Measurements from ENCODE around the gene CRY1.
"Not testable (repeated sequence)": the region's sequence is repeated elsewhere in the genome, so short reads cannot be mapped to it uniquely, and the experiment has no call there.

The CRY1 gene

DNA sequence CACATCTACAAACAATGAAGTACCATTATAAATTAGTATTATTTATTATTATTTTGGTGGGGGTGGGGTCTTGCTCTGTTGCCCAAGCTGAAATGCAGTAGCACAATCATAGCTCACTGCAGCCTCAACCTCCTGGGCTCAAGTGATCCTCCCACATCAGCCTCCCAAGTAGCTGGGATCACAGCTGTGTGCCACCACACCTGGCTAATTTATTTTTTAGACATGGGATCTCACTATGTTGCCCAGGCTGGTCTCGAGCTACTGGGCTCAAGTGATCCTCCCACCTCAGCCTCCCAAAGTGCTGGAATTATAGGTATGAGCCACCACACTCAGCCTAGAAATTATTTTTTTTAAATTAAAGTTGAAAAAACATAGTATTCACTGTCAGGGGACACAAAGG, 15.0 kb upstream of the CRY1 start:
- not testable (repeated sequence) for DNase-seq

DNA sequence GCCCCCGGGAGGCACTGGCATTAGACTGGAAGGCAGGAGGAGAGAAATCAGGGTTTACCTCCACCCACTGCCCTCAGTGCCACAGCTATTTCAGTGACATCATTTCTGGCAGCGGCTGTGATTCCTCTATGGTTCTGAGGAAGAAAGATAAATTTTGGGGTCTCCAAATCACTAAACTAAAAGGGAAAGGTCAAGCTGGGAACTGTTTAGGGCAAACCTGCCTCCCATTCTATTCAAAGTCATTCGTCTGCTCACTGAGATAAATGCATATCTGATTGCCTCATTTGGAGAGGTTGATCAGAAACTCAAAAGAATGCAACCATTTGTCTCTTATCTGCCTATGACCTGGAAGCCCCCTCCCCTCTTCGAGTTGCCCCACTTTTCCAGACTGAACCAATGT, 14.0 kb upstream of the CRY1 start:
- no peak for DNase-seq

DNA sequence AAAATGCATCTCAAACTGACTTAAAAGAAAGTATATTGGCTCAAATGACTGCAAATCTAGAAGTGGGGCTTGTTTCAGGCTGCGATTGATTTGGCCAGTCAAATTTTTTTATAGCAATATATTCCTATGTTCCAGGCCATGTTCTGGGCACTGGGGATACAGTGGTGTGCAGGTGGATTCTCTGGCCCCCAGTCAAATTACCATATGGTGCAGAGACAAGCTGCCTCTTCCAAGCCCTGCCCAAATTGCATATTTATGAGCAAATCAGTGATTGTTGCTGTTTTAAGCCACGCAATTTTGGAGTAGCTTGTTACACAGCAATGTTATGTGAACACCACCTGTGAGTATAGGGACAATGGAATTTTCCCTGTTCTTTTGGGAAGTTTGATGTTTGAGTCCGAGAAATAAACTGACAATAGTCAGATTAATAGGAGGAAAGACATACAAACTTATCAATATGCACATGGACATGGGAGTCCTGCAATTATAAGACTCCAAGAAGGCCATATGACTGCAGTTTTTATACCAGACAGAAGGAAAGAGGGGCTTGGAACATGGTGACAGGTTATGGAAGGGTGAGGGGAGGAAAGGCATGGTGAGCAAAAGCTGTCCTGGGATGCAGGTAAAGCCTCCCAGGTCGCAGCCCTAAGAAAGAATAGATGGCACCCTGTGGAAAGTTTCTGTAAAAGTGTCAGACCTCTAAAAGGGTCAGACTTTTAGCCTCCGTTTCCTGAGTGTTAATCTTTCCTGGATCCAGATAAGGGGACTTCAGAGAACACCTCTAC, 13.1 kb upstream of the CRY1 start:
- DNase-seq: no peak

DNA sequence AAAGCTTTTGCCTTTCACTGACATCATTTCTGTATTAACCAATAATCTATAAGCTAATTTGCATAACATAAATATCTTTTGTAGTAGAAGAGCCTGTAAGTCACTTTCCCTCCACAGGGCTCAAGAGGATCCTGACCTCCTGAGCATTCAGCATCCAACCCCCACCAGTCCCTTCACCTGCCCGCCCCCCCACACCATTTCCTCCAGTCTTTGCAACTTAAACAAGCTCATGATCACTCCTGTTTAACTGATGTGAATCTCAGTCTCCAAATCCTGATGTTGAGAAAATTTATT, 12.0 kb upstream of the CRY1 start:
- no peak for DNase-seq

DNA sequence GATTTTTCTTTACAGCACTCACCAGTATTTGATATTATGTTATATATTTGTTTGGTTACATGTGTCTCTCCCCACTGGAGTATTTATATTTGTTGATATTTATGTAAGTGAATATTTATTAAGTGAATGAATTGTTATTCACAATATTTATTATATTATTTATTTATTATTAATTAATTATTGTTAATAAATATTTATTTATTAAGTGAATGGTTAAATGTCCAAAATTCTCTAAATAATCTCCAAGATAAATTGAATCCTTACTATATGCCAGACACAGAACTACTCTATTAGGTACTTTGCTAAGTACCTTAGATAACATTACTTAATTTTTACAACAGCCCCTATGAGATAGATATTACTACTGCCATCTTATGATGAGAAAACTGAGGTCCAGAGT, 10.2 kb upstream of the CRY1 start:
- no peak for DNase-seq

DNA sequence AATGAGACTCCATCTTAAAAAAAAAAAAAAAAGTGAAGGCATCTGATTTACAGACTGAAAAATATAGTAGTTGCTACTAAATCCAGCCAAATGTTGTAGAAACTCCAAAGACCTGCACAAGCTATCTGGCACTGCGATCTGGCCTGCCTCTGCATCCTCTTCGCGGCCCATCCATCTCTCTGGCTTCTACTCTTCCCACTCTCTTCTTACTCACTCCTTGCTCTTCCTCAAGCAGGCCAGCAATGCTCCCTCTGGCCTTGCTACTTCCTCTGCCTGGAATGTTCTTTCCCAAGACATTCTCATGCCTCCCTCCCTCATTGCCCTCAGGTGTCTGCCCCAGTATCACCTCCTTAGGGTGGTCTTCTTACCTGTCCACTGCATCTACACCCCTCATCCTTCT, 9.7 kb upstream of the CRY1 start:
- no peak for DNase-seq

DNA sequence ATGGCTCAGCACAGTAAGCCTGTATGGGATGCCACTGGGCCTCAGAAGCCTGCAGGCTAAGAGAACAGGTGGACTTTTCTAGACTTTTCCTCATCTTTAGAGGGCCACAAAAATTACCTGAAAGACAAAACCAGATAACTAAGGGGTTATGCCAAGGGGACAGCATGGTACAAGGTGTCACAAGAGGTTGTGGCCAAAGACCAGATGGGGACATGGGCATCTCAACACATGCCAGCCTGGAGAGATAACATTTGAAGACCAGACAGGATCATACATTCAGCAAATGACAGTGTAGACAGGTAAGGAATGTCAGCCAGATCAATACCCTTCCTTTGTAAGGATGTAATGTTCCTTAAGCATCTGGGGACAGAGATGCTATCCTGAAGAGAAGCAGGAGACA, 8.9 kb upstream of the CRY1 start:
- no peak for DNase-seq

DNA sequence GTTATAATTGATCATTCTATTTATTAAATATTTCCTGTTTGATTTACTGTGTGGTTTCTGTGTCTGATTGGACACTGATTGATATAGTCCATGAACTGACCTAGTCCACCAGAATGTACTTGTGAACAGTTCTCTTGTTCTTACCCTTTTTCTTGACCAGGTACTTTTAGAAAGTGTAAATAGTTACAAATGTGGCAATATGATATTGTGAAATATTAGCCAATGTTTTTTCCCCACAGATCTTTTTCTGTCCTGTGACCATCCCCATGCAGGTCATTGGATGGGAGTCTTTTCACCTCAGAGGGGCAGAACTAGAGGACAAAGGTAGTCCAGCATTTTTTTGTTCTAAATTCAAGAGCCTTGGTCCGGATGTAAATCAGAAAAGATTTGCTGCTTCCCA, 8.3 kb upstream of the CRY1 start:
- no peak for DNase-seq

DNA sequence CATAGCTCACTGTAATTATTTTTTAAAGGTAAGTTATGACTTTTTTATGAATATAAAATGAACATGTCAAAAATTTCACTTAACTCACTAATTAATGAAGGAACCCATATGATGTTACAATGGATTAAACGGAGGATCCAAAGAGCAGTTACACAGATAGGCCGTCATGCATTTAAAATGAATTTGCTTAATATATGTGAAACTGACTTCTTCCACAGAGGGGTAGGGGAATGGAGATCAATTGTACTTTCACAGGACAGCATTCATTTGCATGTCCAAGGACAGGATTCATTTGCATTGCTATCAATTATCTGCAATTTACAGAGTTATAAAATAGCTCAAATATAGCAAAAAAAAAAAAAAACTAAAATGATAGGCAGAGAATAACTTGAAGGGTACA, 6.6 kb upstream of the CRY1 start:
- no peak for DNase-seq

DNA sequence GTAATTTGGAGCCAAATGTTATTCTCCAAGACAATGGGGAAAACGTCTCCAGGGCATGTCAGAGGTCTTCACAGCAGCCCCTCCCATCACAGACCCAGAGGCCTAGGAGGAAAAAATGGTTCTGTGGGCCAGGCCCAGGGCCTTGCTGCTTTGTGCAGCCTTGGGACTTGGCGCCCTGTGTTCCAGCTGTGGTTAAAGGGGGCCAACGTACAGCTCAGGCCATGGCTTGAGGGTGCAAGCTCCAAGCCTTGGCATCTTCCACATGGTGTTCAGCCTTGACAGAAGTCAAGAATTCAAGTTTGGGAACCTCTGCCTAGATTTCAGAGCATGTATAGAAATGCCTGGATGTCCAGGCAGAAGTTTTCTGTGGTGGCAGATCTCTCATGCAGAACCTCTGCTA, 3.2 kb upstream of the CRY1 start:
- DNase-seq: no peak

DNA sequence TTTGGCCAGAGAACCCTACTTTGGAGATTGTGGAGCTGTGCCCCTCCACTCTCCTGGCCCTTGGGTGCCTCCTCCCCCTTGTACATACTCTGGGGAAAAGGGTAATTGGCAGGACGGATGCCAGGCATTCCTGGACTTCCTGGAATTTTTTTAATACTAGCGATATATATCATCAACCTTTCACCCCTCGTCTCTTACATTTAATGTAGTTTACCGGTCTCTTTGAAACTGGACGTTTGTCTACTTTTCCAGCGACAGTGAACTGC, 767 bp upstream of the CRY1 start:
- no peak for DNase-seq

DNA sequence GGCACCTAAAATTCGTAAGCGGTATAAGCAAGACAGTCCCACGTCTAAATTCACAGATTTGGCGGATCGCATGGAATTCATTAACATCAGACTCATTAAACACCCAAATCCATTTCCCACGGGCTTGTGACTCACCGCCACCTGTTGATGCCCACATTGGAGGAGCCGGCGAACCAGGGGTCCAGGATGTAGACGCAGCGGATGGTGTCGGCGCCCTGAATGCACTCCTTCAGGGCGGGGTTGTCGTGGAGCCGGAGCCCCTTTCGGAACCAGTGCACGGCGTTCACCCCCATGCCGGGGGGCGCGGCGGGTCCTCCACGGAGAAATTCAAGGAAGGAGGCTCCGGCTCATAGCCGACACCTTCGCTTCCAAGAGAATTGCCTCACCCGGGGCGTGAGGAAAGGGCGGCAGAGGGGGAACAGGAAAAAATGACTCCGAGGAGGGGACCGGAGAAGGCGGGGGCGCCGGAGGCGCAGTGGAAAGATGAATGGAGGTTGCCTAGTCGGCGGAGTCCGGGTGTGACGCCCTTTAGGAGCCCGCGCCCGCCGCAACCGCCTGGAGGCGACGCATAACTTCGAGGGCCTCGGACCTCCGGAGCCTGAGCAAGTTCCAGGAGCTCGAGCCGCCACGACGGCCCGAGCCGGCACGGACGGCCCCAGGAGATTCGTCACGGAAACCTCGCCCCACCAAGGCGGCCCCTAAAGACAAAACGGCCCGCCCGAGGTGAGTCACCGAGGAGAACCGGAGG, 506 bp downstream of the CRY1 start:
- DNase-seq: peak; percentile 74 to 93 (median 77)

DNA sequence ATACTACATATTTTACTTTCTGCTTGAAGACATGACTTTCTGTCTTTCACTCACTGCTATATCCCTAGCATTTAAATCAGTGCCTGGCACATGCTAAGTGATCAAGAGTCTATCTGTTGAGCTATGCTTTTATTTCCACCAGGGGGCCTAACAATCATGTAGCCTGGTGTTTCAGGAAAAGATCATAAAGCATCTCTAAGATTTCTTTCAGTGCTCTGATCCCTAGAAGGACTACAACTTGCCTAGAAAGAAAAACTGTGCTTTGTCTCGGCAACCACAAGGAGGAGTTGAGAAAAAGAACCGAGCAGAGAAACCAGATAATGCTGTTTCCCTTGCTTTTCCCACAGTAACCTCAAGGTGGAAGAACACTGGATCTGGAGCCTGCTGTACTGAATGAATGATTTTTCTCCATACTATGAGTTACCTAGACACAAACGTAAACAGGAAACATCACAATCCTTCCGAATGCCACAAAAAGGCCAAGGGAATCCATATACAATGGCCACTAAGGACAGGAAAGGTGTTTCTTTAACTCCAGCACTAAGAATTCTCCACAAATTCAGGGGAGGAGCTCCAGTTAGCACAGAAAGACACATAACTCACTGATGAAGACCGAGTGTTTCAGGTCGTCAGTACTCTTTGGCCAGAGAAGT, 1.2 kb downstream of the CRY1 start:
- peak in 5 of 6 experiments; percentile 11 to 68 (median 46) for DNase-seq

DNA sequence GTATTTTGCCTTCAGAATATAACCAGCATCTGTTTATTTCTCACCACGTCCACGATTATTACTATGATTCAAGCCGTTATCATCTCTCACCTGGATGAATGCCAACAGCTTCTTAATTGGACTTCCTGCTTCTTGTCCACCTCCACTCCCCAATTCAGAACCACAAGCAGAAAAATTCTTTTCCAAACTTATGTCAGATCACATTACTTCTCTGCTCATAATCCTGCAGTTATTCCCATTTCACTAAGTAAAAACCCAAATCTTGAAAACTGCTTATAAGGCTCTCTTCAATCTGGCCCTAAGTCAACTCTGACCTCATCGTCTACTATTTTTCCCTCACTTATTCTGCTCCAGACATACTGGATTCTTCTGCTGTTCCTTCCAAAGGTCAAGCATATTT, 2.0 kb downstream of the CRY1 start:
- DNase-seq: no peak

DNA sequence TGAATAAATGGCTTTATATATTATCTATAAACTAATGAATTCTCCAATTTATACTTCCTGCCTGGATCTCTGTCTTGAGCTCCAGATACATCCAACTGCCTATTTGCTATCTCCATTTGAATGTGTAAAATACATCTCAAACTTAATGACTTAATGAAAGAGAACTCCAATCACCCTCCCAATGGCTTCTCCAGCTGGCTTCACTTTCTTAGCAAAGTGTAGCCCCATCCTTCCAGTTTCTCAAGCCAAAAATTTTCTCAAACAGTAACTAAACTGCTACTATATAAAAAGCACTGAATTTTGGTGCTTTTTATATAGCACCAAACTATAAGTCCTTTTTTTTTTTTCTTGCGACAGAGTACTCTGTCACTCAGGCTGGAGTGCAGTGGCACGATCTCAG, 2.6 kb downstream of the CRY1 start:
- no peak for DNase-seq

DNA sequence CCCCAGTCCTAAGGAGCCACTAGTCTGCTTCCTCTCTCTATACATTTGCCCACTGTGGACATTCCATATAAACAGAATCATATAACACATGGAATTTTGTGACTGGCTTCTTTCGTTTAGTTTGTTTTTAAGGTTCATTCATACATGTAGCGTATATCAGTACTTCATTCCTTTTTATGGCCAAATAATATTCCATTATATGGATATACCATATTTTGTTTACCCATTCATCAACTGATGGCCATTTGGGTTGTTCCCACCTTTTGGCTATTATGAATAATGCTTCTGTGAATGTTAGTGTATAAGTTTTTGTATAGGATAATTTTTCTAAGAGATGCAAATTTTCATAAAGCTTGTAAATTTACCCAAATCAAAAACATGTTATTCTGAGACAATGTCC, 4.4 kb downstream of the CRY1 start:
- DNase-seq: no peak

DNA sequence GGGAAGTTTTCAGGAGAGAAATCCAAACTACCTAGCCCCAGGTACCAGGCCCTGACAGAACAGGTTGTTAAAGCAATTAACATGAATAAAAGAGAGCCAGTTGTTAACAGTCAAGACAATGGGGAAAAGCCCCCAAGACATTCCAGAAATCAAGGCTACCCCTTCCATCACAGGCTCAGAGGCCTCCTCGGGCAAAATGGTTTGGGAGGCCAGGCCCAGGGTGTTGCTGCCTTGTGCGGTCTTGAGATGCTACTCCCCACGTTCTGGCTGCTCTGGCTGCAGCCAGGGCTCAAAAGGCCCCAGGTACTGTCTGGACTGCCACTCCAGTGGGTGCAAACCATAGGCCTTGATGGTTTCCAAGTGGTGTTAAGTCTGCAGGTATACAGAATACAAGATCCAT, 7.0 kb downstream of the CRY1 start:
- no peak for DNase-seq

DNA sequence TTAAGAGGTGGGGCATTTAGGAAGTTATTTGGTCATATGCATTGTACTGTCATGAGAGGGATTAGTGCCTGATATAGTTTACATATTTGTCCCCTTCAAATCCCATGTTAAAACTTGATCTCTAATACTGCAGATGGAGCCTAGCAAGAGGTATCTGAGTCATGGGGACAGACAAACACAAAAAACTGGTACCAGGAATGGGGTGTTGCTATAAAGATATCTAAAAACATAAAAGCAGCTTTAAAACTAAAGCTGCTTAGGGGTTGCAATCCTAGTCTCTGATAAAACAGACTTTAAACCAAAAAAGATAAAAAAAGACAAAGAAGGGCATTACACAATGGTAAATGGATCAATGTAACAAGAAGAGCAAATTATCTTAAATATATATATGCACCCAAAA, 11.6 kb downstream of the CRY1 start:
- DNase-seq: no peak

DNA sequence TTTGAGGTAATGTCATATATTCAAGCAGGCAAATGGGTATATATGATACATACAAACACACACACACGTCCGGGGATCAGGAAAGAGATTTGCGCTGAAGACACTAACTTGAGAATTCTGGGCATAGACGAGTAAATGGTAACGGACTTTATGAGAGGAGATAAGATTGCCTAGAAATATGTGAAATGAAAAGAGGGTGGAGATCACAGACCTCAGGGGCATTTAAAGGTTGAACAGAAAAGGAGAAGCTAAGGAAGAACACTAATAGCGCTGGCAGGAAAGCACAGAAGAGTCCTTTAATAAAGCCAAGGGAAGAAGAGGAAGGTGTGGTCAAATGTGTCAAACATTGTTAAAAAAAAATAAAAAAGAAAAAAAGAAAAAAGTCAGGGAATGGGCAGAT, 13.1 kb downstream of the CRY1 start:
- DNase-seq: no peak

DNA sequence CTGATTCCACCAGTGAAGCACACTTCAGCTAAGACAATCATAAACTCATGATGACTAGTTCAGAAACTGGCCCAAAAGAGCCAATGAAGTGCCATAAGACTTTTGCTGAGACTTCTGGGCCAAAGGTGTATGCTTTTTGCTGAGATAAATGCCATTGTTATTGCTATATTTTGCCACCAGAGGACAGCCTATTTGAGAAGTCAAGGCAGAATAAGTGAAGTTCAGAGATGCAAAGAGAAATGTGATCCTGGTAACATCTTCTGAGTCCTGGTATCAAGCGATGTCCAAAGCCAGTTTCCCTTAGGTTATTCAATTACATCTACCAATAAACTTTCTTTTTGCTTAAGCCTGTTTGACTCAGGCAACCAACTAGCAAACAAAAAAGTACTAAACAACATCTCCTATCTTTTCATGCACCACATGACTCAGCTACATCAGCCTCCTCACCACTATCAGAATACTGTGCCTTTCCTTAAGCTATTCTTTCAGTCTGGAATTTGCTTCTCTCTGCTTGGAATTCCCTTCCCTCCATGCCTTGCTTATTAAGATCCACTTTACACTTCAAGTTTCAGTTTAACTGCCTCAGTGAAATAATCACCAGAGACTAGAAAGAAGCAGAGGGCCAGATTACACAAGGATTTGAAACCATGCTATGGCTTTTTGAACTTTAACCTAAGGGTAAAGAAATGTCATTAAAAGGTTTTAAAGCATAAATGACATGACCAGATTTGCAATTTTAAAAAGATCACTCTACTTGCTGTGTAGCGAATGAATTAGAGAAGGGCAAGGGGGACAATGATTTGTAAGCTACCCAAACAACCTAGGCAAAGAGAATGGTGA, 14.0 kb downstream of the CRY1 start:
- DNase-seq: peak in 2 of 6 experiments; percentile 3 to 20

DNA sequence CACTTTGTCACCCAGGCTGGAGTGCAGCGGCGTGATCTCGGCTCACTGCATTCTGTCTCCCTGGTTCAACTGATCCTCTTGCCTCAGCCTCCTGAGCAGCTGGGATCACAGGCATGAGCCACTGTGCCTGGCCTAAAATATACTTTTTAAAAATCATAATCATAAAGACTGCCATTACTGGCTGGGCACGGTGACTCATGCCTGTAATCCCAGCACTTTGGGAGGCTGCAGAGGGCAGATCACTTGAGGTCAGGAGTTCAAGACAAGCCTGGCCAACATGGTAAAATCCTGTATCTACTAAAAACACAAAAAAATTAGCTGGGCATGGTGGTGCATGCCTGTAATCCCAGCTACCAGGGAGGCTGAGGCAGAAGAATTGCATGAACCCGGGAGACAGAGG, 20.1 kb downstream of the CRY1 start:
- not testable (repeated sequence) for DNase-seq

DNA sequence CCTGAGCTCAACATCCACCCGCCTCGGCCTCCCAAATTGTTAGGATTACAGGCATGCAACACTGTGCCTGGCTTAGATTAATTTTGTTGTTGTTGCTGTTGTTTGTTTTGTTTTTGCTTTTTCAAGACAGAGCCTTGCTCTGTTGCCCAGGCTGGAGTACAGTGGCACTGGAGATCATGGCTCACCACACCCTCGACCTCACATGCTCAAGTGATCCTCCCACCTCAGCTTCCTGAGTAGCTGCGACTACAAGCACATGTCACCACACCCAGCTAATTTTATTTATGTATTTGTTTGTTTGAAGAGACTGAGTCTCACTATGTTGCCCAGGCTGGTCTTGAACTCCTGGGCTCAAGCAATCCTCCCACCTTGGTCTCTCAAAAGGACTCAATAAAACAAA, 26.7 kb downstream of the CRY1 start:
- no peak for DNase-seq

DNA sequence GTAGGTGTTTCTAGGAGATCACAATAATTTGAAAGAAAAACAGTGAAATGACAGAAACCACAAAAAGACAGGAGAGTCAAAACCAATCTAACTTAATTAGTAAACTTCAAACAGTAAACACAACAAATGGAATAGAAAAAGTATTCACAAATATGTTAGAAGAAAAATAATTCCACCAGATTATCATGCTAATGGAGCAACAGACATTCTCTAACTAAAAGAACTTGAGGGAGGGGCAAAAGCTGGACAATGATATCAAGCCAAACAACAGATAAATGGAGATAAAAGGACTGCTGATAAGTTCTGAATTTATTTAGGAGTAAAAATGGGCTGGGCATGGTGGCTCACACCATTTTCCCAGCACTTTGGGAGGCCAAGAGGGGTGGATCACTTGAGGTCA, 28.7 kb downstream of the CRY1 start:
- no peak for DNase-seq

DNA sequence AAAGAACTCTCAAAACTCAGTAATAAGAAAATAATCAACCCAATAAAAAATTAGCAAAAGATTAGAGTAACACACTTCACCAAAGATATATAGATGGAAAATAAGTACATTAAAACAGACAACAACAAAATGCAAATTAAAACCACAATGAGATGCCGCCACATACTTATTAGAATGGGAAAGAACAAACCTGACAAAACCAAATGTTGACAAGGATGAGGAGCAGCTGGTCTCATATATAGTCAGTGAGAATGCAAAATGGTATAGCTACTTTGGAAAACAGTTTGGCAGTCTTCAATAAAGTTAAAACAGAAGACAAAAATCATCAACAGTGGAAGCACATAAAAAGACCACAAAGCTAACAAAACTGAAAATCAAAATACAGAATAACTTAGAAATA, 29.1 kb downstream of the CRY1 start:
- no peak for DNase-seq
